ENCODE measurements around the gene BCR.

The BCR gene

GRCh38 chr22:23182309-23183060, 2.2 kb downstream of the BCR start:
- H3K4me1 ChIP-seq (ENCODE audit: low read depth, poor library complexity, severe bottlenecking), result peaks cover 53% of the 10 kb centered on the region
- peak overlapping the region; percentile 39; the same call in 1 of the 2 replicates for H3K9ac ChIP-seq
- no peaks in the 10 kb centered on the region for H3K36me3 ChIP-seq (ENCODE audit: insufficient read depth)
- peak overlapping the region; percentile 63 for H3K27ac ChIP-seq
- H2AFZ ChIP-seq (ENCODE audit: low read depth), result no peak overlapping the region
- peak overlapping the region; percentile 48 for H3K4me3 ChIP-seq (IDR thresholded peaks at IDR 0.05; ENCODE audit: insufficient read depth, low read depth, low read length)
- TF ChIP-seq CTCF (conservative IDR thresholded peaks at IDR 0.05; ENCODE audit: low read depth, low read length), result no peak
- peak overlapping the region; percentile 92 for H3K4me2 ChIP-seq
- H3K79me2 ChIP-seq (ENCODE audit: insufficient read depth, low read depth), result peaks cover 64% of the 10 kb centered on the region
- H3K27me3 ChIP-seq (ENCODE audit: insufficient read depth, low read depth), result no peaks in the 10 kb centered on the region
- peaks cover 2% of the 10 kb centered on the region for H4K20me1 ChIP-seq (ENCODE audit: insufficient read depth)

- Histone ChIP-seq H3K4me2 (peak overlapping the region; percentile 92), H3K4me3 (IDR thresholded peaks at IDR 0.05; ENCODE audit: insufficient read depth, low read depth, low read length) (no peak overlapping the region), H3K9ac (peak overlapping the region; percentile 39; the same call in 1 of the 2 replicates), H3K4me1 (ENCODE audit: low read depth, poor library complexity, severe bottlenecking) (peaks cover 57% of the 10 kb centered on the region), H3K27me3 (ENCODE audit: insufficient read depth, low read depth) (no peaks in the 10 kb centered on the region), H3K27ac (peak overlapping the region; percentile 63), H4K20me1 (ENCODE audit: insufficient read depth) (peaks cover 8% of the 10 kb centered on the region), H2AFZ (ENCODE audit: low read depth) (no peak overlapping the region), H3K36me3 (ENCODE audit: insufficient read depth) (no peaks in the 10 kb centered on the region), H3K79me2 (ENCODE audit: insufficient read depth, low read depth) (peaks cover 70% of the 10 kb centered on the region)
- no peak for TF ChIP-seq CTCF (conservative IDR thresholded peaks at IDR 0.05; ENCODE audit: low read depth, low read length)
These were observed 2.9 kb downstream of the BCR start for GRCh38 chr22:23183061-23183698.

GRCh38 chr22:23184100-23184763, 3.9 kb downstream of the BCR start:
- Histone ChIP-seq H4K20me1 (ENCODE audit: insufficient read depth) (peaks cover 8% of the 10 kb centered on the region), H2AFZ (ENCODE audit: low read depth) (no peak overlapping the region), H3K4me1 (ENCODE audit: low read depth, poor library complexity, severe bottlenecking) (peaks cover 50% of the 10 kb centered on the region), H3K79me2 (ENCODE audit: insufficient read depth, low read depth) (peaks cover 81% of the 10 kb centered on the region), H3K27me3 (ENCODE audit: insufficient read depth, low read depth) (no peaks in the 10 kb centered on the region), H3K9ac (no peak overlapping the region; the same call in 1 of the 2 replicates), H3K4me2 (peak overlapping the region; percentile 92), H3K36me3 (ENCODE audit: insufficient read depth) (no peaks in the 10 kb centered on the region), H3K27ac (peak overlapping the region; percentile 63; the same call in 1 of the 2 replicates), H3K4me3 (IDR thresholded peaks at IDR 0.05; ENCODE audit: insufficient read depth, low read depth, low read length) (no peak overlapping the region)
- TF ChIP-seq CTCF (conservative IDR thresholded peaks at IDR 0.05; ENCODE audit: low read depth, low read length), result no peak

GRCh38 chr22:23184764-23185113, 4.4 kb downstream of the BCR start:
- H3K9ac ChIP-seq, result no peak overlapping the region
- peaks cover 45% of the 10 kb centered on the region for H3K4me1 ChIP-seq (ENCODE audit: low read depth, poor library complexity, severe bottlenecking)
- no peak for TF ChIP-seq CTCF (conservative IDR thresholded peaks at IDR 0.05; ENCODE audit: low read depth, low read length)
- no peak overlapping the region for H2AFZ ChIP-seq (ENCODE audit: low read depth)
- peaks cover 8% of the 10 kb centered on the region for H4K20me1 ChIP-seq (ENCODE audit: insufficient read depth)
- no peaks in the 10 kb centered on the region for H3K36me3 ChIP-seq (ENCODE audit: insufficient read depth)
- H3K4me2 ChIP-seq, result peak overlapping the region; percentile 92; the same call in 1 of the 2 replicates
- H3K27me3 ChIP-seq (ENCODE audit: insufficient read depth, low read depth), result no peaks in the 10 kb centered on the region
- H3K79me2 ChIP-seq (ENCODE audit: insufficient read depth, low read depth), result peaks cover 86% of the 10 kb centered on the region
- H3K27ac ChIP-seq, result no peak overlapping the region
- no peak overlapping the region for H3K4me3 ChIP-seq (IDR thresholded peaks at IDR 0.05; ENCODE audit: insufficient read depth, low read depth, low read length)
